ENCODE data around the gene ERI3.

ERI3 gene, protein sequence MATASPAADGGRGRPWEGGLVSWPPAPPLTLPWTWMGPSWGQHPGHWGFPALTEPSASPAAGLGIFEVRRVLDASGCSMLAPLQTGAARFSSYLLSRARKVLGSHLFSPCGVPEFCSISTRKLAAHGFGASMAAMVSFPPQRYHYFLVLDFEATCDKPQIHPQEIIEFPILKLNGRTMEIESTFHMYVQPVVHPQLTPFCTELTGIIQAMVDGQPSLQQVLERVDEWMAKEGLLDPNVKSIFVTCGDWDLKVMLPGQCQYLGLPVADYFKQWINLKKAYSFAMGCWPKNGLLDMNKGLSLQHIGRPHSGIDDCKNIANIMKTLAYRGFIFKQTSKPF
- 22.6 to 23.4 reads per million in 2 donors for total RNA-seq

DNA sequence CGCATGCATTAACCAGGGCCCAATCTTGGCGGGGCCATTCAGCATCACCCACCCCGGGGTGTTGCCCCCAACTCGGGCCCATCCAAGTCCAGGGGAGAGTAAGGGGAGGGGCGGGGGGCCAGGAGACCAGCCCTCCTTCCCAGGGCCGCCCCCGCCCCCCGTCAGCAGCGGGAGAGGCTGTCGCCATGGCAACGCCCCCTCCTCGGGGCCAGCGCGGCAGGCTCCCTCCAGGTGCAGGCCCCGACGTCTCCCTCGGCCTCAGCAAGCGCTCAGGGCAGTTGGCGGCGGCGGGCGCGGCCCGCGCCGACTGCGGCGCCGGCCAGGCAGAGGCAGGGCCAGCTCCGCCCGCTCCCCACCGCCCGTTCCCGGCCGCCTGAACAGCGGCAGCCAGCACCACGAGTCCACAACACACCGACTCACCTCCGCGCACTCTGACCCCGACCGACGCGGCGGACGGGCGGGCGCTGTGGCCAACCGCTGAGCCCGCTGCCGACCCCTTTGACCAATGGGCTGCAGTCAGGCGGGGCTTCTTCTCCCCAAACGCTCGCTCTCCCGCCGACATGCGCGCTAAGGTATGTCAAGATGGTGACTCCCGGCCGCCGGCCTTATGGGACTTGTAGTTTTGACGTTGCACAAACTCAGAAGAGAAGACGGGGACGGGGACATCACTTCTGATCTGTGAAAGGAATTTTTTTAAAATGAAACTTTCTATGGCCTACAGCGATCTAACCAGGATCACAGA is at the start of gene ERI3:
TSS of gene ERI3 (minus strand) at position 418 of the 742 bp plus-strand sequence. CDS start at position 187, 231 bp downstream.
- DNase-seq, result peak; percentile 90

DNA sequence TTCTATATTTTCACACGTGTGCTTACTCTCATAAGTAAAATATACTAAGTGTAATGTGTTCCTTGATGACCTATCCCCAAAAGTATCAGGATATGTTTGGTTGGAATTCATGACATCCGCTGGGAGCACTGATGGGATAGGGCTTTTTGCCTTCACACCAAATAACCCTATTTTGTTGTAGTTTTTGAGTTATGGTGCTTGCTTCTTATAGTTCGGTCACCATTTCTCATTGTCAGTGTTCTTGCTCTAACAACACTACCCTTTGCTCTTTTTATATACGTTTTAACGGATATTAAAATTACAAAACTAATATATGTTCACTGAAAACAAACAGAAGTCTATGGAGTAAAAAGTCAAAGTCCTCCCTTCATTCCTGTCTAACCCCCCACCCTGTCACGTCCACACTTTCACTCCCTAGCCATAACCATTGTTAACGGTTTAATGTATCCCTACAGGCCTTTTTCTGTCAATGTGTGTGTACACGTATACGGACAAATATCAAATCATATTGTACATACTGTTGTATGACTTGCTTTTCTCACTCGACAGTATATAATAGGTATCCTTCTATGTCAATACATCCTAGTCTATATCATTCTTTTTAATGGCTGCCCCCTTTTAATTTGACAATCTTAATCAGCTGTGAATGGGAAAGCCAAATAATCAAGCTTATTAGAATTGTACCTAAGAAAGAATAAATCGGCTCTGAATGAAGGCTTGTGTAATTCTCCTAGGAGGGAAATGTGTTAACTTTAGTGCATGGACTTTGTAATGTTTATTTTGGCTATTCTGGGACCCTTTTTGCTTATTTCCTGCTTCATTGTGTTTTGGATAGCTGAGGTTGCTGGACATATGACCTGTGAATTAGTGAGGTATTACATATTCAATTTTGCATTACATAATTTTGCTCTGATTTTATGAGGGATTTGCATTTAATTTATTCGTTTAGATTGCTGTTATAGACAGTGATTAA is 46.5 kb upstream of the ERI3 start:
- DNase-seq, result no peak

DNA sequence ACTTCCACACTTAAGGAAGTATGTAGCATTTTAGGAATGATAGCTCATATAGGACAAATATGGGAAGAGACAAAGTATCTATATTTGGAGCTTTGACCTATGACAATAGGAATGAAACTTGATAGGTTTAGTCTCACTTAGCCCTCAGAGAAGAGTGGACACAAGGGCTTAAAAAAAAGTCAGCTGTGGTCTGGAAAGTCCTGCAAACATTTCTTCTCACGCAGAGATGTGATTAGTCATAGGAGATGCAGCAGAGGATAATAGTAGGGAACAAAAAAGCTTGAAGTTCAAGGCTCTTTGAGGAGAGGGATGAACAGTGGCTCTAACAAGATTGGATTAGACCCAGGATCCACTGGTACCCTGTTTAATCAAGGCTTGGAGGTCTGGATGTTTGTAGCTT is 35.2 kb upstream of the ERI3 start:
- no peak for DNase-seq

DNA sequence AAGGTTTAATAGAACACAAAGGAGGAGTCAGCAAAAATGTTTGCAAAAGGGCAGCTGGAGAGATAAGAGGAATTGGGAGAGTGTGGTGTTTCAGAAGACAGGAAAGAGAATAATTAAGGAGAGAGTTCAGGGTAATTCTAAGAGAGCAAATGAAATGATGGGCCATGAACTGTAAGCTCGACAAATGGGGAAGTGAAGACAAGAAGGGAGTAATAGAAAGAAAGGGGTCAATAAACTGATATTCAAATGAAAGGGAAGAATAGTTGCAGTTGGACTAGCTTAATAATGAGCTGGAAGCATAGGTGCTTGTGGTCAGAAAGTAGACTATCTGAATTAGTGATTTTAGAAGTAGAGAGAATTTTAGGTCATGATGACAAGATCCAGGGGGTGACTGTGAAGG is 34.4 kb upstream of the ERI3 start:
- no peak for DNase-seq

DNA sequence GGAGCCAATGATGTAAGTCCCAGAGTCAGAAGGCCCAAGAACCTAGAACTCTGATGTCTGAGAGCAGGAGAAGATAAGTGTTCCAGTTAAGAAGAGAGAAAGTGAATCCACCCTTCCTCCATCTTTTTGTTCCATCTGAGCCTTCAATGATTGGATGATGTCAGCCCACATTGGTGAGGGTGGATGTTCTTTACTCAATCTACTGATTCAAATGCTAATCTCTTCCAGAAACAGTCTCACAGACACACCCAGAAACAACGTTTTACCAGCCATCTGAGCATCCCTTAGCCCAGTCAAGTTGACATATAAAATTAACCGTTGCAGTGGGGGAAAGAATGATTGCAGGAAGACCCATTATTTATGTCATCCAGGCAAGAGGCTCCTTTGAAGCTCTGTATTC is 33.5 kb upstream of the ERI3 start:
- DNase-seq, result no peak

DNA sequence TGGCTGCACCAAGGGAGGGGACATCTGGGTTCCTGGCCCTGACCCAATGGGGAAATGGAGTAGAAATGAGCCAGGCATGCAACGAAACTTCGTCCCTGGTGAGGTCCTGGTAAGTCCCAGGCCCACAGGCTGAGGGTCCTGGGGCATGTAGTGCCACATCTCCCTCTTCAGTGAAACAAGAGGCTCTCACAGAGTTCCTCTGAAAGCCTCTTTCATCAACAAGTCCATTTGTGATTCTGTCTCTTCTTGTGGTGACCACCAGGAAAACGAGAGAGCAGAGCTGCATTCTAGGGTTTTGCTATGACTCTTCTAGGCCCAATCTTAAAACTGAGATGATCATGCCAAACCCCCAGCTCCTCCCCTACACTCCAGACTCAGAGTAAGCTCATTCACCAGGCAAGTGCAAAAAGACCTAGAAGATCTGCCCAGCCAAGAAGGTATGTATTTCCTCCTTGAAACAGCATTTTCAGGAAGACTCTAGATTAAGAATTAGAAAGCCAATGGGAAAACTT is 25.7 kb upstream of the ERI3 start:
- DNase-seq, result no peak

DNA sequence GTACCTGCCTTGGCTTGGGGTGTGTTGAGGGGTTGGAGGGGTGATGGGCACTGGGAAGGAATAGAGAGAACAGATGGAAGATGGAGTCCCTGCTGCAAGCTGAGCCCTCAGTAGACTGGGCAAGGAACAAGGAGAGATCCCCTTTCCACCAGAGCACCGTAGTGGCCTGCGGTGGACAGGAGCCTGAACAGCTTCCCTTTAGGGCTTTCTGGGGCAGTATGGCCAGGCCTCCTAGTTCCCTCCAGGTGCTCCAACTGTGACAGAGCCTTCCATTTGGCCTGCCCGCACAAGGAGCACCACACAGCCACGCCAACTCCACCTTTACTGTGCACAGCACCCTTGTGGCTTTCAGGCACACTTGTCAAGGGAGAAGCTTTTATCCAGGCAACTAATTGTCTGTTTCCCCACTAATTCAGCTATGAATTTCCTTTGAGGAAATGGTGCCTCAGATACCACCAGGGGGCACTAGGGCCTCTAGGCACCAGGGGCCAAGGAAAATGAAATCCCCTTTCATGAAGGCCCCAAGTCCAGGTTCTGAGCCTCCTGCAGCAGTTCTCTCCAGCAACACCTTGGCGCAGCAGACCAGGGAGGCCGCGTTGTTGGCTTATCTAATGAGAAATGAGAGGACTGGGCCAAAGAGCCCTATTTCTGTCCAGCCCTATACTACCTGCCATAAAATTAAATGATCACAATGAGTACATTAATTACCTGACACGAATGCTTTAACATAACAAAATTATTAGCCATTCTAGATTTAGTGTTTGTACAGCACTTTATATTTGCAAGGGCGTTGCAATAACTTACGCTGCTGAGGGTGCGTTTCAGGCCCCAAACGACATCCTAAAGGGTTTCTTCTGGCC is 23.1 kb upstream of the ERI3 start:
- DNase-seq, result no peak

DNA sequence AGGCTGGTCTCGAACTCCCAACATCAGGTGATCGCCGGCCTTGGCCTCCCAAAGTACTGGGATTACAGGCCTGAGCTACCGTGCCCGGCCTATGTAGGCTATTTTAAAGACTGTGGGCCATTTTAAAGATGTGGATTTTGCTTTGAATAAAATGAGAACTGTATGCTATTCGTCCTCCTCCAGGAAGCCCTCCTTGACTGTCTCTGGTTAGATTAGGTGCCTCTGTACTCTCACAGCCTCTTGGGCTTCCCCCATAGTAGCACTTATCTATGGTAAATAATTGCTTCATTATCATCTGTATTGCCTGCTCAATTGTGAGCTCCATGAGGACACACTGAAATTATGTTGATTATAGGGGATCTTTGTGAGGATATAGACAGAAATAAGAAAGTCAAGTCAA is 20.5 kb upstream of the ERI3 start:
- no peak for DNase-seq

DNA sequence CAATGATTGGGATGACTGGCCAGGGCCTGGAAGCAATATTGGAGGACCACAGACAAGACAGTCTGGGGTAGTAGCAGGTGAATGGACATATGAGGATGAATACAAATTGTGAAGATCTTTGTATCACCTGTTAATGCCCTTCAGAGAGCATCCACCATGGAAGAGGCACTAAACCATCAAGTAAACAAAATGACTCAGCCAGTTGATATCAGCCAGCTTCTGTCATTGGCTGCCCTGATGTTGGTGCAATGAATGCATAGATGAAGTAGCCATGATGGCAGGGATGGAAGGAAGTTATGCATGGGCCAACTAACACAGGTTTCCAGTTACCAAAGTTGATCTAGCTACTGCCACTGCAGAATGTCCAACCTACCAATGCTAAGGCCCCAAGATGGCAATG is 16.1 kb upstream of the ERI3 start:
- no peak for DNase-seq

DNA sequence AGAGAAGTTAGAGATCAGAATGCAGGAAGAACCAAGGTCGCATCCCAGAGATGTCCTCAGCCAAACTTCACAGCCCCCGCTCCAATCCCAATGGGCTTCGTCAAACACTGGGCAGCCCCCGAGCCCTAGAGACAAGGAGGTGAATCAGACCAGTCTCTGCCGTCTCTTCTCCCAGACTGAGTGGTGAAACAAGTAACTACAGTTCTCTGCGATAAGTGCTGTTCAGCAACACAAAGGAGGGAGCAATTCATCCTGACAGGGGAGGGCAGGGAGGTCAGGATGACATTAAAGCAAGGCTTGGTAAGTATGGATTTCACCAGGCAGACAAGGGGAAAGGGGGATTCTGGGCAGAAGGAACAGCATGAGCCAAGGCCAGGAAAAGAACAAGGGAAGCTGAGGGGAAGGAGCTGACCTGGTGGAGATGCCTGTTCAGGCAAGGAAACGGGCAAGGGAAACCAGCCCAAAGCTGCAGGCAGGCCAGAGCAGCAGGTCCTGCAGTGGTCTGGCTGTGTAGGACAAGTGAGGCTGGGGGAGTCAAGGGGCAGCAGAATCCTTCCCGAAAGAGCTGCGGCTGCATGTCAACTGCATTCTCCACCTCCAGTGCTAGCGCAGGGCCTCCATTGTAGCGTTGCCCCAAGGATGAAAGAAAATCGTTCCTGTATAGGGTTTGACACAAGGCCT is 13.6 kb upstream of the ERI3 start:
- DNase-seq, result no peak

DNA sequence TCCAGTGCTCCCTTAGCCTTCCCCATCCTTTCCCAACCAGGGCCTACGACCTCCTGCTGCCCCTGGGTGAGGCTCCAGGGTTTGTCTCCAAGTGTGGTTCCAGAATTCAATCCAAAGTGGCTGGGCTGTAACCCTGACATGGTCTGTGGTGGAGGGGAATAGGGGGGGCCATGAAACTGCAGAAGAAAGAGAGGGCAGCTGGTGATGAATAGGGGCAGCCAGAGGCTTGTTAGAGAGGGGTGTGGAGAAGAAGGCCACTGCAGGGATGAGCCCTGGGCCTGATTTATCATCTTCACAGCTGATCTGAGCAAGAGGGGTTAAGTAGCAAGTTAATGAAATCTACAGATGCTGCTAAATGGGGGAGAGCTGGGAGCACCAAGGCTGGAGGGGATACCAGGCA is 12.9 kb upstream of the ERI3 start:
- DNase-seq, result no peak

DNA sequence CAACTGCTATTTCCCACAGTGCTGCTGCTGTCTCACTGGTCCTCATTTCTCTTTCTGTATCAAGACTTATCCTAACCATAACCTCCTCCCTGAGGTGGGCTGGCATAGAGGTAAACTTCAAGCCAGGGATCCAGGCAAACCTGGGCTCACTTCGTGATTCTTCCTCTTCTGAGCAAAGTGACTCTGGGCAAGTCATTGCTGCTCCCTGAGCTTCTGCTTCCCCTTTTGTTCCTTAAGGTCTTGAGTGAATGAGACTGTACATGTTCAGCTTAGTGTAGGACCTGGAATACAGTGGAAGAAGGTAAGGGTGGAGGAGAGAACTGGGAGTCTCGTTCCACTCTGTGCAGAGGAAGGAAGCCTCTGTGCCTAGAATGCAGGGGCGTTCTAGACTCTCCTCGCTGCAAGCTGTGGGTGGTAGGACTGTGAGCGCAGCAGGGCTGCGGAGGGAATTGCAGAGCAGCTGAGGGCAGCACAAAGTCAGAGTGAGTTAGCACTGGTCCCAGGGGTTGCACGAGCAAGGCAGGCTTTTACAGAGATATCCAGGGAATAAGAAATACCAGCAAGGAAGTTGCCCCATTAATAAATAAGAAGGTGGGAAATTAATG is 11.4 kb upstream of the ERI3 start:
- no peak for DNase-seq

DNA sequence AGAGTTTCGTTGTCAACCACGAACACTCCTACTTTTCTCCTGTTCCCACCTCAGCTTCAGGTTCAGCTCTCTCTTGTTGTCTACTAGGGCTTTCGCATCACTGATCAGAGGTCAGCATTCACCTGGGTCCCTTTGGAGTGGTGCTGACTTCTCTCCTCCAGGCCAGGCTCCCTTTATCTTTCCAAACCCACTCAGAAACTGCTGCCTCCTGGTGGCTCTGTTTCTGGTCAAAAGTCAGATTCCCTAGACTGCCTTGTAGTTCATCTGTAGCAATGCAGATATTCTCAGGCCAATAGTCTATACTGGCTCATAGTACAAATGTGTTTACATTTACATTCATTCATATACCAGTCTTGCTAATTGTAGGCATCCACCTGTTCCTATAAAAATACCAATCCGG is 6.4 kb upstream of the ERI3 start:
- no peak for DNase-seq

DNA sequence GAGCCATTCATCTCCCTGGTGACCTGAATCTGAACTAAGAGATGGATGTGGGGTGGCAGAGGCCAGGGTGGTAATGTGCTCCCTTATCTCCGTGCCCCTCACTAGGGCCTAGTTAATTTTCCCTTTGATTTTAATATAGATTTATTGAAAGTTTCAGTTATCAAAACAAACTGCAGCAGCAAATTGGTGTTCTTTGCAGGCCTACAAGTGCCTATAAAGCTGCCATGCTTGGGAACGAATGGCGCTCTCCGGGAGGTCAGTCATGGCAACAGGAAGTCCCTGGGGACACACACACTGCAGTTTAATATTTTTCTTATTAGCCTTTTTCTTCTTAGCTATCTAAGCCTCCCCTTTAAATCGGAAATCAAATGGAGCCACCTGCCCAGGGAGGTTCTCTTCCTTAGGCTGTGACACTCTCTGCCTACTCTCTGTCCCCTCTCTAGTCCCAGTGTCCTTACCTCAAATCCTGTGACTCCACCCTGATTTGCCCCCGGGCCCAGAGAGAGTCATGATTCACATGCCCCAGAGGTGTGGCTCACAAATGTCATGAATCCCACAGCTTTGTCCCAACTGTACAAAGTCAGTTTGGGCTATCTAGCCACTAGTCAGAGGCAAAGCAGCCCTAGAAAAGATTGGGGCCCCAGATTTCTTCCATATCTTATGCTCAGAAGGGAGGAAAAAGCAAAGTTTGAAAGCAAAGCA is 4.3 kb upstream of the ERI3 start:
- DNase-seq, result no peak

DNA sequence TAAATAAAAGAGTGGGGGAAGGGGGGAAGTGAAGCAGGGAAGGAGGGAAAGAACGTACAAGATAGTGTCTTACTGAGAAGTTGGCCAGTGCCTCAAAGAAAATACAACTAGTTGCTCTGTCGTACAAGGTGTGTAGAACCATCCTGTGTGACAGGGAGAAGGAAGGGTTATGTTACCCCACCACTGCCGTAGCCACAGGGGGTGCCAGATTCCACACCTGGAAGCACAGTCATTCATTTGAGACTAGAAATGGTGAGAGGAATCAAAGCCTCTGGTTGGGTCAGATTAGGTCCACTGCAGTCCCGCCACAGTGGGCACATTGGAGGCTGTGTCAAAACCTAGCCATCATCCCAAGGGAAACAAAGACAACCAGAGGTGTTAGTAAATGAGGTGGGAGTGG is 2.7 kb upstream of the ERI3 start:
- no peak for DNase-seq

DNA sequence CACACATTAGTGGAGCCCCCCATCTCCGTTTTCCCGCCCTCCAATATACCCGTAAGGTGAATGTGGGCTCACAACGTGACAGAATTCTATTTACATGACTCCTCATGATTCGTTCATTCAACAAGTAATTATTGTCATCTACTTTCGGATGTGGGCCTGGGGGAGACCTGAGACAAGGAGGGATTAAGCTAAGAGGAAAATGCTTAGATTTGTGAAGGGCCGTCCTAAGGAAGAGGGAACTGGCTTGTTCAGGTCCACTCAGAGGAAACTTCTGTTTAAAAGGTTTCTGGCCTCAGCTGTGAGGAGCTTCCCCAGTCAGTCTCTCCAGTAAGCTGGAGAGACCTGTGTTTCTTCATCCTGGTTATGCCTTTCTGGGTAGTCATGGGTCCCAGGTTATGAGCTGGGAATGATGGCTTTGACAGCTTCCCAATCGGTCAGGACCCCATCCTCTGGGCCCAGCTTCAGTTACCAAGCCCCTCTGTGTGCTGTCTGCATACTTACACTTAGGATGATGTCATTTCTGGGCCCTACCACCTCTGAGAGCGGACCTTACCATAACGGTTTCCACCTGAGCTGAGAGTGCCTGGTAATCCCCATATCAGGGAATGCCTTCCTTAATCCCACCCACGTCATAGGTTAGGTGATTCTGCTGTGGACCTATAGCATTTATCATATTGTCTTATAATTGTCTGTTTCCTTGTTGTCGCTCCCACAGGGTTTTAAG is 687 bp upstream of the ERI3 start:
- no peak for DNase-seq

DNA sequence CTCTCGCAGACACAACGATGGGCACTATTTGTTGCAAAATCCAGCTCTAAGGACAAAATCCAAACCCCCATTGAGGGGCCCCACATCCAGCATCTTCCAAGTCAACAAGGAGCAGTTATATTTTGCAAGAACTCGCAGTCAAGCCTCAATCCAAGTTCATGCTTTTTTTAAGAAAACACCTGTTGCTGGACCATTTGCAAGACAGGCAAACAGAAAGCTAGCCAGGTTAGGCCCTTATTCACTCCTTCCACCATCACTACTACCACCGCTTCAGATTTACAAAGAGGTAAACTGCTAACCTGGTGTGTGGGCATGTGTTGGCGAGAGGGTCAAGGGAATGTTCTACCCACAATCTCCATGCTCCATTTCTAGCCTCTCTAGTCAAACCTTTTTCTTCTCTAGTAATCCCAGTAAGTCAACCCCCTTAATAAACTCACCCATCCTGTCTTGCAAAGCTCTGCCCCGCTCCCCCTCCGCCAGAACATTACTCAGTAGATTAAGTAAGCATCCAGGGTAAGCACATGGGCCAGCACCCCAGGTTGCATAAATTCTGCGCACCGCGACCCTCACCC is 703 bp downstream of the ERI3 start:
- DNase-seq, result no peak

DNA sequence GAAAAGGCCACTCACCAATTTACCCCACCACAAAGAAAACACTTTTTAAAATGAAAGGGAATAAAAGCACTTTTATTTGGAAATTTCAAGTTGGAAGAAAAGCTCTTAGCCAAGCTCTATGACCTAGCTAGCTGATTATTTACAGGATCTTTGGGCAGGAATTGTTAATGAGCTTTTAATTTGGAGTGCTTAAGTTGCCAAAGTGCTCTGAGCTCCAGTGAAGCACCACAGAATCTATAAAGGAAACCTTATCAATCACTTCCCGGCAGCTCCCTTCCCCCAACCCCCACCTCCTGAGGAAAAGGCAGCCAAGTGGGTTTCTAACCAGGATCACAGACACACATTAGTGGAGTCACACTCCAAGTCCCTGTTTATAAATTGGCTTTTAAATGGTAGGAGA is 1.5 kb downstream of the ERI3 start:
- DNase-seq, result no peak

DNA sequence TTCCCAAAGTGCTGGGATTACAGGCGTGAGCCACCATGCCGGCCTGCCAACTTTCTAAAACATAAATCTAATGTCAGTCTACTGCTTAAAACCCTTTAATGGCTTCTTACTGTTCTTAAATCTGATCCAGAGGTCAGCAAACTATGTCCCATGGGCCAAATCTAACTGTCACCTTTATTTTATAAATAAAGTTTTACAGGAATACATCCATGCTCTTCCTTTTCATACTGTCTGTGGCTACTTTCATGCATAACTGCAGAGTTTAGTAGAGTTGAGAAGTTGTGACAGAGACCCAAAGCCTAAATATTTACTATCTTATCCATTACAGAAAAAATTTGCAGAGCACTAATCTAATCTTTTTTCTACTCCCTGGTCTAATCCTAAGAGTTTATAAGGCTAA is 3.8 kb downstream of the ERI3 start:
- DNase-seq, result no peak
